ENCODE measurements around the gene TMPRSS7. TPM values are rescaled to one million over a fixed set of nuclear protein-coding genes. Genes with fewer than 3 reads are reported as not detected.

TMPRSS7 gene
- total RNA-seq (2014; rRNA removed; shearing (Covaris generic)) = 0.12 TPM in 1 of 2 replicates, not detected in the other

DNA sequence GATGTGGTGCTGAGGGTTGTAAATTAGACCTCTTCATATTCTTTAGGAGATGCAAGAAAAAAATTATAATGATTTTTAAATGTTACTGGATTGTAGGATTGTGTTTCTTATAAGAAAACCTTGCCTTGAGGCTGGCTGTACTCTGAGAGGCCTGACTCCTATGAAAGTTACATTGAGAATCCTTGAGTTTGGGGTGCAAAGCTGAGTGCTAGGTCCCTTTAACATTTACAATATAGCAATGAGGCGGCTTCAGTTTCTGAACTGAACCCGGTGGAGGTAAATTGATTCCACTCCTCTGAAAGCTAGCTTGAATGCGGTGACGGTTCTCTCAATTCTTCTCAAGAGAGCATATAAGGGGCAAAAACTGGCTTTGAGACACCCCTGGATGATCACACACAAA, at the start of gene TMPRSS7:
TMPRSS7 (plus strand) TSS at position 301 of the 400 bp plus-strand sequence. CDS start 110 bp downstream, outside the sequence.
- no peak for DNase-seq (ENCODE audit: low spot score)

- no peak for DNase-seq (ENCODE audit: low spot score)
Observed at GRCh38 chr3:111986800-111987199, 47.7 kb upstream of the TMPRSS7 start.

GRCh38 chr3:111989061-111989678, 45.4 kb upstream of the TMPRSS7 start:
- peak; percentile 64 for DNase-seq (ENCODE audit: low spot score)

GRCh38 chr3:111993038-111993437, 41.5 kb upstream of the TMPRSS7 start:
- no peak for DNase-seq (ENCODE audit: low spot score)

GRCh38 chr3:111998636-111999483, 35.7 kb upstream of the TMPRSS7 start, which contains the start of gene TAGLN3:
TAGLN3 (plus strand) TSS chr3:111998922; CDS start chr3:111999423, 501 bp downstream.
- DNase-seq (ENCODE audit: low spot score) = no peak

GRCh38 chr3:111999484-112000324, 34.8 kb upstream of the TMPRSS7 start:
- no peak for DNase-seq (ENCODE audit: low spot score)

GRCh38 chr3:112000367-112000771, 34.2 kb upstream of the TMPRSS7 start:
- no peak for DNase-seq (ENCODE audit: low spot score)

- no peak for DNase-seq (ENCODE audit: low spot score)
Observed at GRCh38 chr3:112000966-112001365, 33.6 kb upstream of the TMPRSS7 start.

- no peak for DNase-seq (ENCODE audit: low spot score)
Observed at GRCh38 chr3:112001526-112001925, 33.0 kb upstream of the TMPRSS7 start.

DNA sequence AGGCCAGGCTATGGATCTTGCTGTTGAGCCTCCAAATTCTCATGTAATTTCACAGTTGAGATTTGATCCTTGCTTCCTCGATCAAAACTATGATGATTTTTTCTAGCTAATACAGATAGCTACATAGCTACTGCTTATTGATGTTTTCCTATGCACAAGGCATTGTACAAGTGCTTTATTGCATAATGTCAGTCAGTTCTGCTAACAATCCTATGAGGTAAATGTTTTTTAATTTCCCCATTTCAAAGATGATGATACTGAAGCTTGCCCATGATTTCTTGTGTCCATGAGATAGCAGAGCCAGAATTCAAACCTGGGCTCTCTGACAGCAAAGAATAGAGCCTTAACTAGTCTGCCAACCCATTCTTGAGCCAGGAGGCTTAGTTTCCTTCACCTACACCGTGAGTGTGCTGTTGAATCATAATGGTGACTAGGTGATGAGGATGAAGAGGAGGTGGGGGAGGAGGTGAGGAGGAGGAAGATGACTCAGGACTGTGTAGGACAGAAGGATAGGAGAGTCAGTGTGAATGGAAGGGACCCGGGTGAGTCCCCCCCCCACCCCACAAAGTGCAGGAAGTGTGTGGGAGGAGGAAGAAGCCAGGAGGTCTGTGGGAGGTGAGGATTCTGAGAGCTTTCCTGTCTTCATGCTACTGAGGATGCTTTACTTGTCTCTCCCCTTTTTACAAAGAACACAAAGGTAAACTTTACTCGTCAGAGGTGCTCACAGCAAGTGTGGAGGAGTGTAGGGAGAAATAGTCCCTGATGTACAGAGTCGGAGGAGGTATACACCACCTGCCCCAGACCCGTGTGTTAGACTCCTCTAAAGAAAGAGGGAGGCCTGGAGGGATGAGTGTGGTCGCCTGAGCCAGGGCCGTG, 32.2 kb upstream of the TMPRSS7 start:
- no peak for DNase-seq (ENCODE audit: low spot score)

GRCh38 chr3:112003321-112004080, 31.0 kb upstream of the TMPRSS7 start:
- no peak for DNase-seq (ENCODE audit: low spot score)

- no peak for DNase-seq (ENCODE audit: low spot score)
Observed at GRCh38 chr3:112004187-112004586, 30.3 kb upstream of the TMPRSS7 start.

- no peak for DNase-seq (ENCODE audit: low spot score)
Observed at GRCh38 chr3:112004669-112005068, 29.9 kb upstream of the TMPRSS7 start.

- DNase-seq (ENCODE audit: low spot score) = no peak
Observed at GRCh38 chr3:112005091-112005672, 29.4 kb upstream of the TMPRSS7 start.

GRCh38 chr3:112007633-112008032, 26.9 kb upstream of the TMPRSS7 start:
- DNase-seq (ENCODE audit: low spot score) = no peak

- DNase-seq (ENCODE audit: low spot score) = no peak
Observed at GRCh38 chr3:112009670-112010069, 24.9 kb upstream of the TMPRSS7 start.

DNA sequence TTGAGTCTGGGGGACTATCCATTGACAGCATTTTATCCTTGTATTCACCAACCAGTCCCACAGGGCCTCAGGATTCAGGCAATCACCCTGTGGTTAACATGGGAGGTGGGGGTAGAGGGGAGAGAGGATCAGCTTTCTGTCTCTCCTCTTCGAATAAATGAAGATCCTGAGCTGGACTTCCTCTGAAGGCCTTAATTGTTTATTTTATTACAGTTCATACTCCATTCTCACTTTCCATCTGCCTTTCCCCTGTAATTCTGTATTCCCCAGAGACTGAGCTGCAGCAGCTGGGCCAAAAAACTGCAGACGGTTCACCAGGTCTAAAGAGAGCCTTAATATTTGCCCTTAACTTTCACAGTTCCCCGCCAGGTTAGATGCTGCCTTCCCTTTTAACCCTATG, 23.9 kb upstream of the TMPRSS7 start:
- no peak for DNase-seq (ENCODE audit: low spot score)

- no peak for DNase-seq (ENCODE audit: low spot score)
Observed at GRCh38 chr3:112011376-112011940, 23.1 kb upstream of the TMPRSS7 start.

- DNase-seq (ENCODE audit: low spot score) = no peak
Observed at GRCh38 chr3:112012205-112012992, 22.1 kb upstream of the TMPRSS7 start.
